Retinal pigment epithelial cell (primary cell): ENCODE measurements around the gene AK9.
A peak's percentile ranks its signal among the peaks of the same experiment; 100 is the strongest.
"Not testable (repeated sequence)": the region's sequence is repeated elsewhere in the genome, so short reads cannot be mapped to it uniquely, and the experiment has no call there.

Experiments used
- DNase-seq: peaks from one replicate; pipeline ENCODE4 v3.0.0-alpha.2; 2010; ENCODE audit warnings: low read depth
- H3K4me3 ChIP-seq: 2 replicates; pipeline ENCODE4 v1.5.1; 2011; ENCODE audit warnings: mild to moderate bottlenecking, low read length, control low read depth, moderate library complexity
- CTCF ChIP-seq: conservative IDR thresholded peaks from 2 replicates; pipeline ENCODE4 v1.5.1; 2011; ENCODE audit warnings: low read depth, low read length, control low read depth, inconsistent platforms

Gene AK9

GRCh38 chr6:109527989-109528388 is 163.0 kb downstream of the AK9 start:
- peak; percentile 50 for TF ChIP-seq CTCF
- no peak for DNase-seq
- H3K4me3 ChIP-seq: no peak overlapping the region

- peak; percentile 71 for TF ChIP-seq CTCF
- DNase-seq: peak; percentile 30
Observed at GRCh38 chr6:109526905-109527628, 163.9 kb downstream of the AK9 start.

GRCh38 chr6:109524129-109524528 is 166.9 kb downstream of the AK9 start:
- no peak for DNase-seq
- no peak for TF ChIP-seq CTCF
- no peak overlapping the region for H3K4me3 ChIP-seq

More at GRCh38 chr6:109526905-109527628, 163.9 kb downstream of the AK9 start:
- no peak overlapping the region for H3K4me3 ChIP-seq

- TF ChIP-seq CTCF: no peak
- DNase-seq: no peak
- no peak overlapping the region for H3K4me3 ChIP-seq
Observed at GRCh38 chr6:109523478-109523877, 167.5 kb downstream of the AK9 start.

- no peak for DNase-seq
- H3K4me3 ChIP-seq: no peak overlapping the region
- TF ChIP-seq CTCF: no peak
Observed at GRCh38 chr6:109521080-109521479, 169.9 kb downstream of the AK9 start.

GRCh38 chr6:109519647-109520046 is 171.4 kb downstream of the AK9 start:
- H3K4me3 ChIP-seq, DNase-seq: not testable (repeated sequence)

GRCh38 chr6:109516929-109517328 is 174.1 kb downstream of the AK9 start:
- H3K4me3 ChIP-seq: no peak overlapping the region
- DNase-seq: no peak
- no peak for TF ChIP-seq CTCF
